Measurements from ENCODE around the gene LMCD1.

The LMCD1 gene

DNA sequence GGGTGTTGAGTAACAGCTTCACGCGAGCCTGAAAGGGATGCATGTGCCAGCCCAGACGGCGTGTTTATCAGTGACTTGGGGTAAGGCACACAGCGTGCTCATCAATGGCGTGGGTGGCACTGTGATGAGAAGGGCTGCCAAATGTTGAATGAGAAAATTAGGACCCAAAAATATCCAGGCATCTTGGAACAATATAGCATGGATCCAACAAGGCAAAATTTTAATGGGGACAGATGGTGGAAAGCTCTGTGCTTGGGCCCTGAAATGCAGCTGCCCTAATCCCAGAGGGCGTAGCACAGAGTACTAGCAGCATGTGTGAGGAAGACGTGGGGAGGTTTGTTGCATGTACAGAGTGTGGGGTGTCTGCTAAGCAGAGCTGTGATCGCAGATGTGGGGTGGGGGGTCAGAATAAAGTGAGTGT, 94.1 kb downstream of the LMCD1 start:
- CTCF ChIA-PET: interaction anchor here (1.2 to 3.1 kb wide), 3 partner anchors 26 to 177 kb away, joined by 6 to 19 read pairs (median 9); no protein-coding TSS in a partner anchor
- H3K4me3 ChIP-seq (ENCODE audit: low read depth, low read length): no peak overlapping the region
- POLR2A ChIA-PET: no interaction called here
- DNase-seq (ENCODE audit: low read depth, low spot score): no peak
- TF ChIP-seq, protein P1, sequence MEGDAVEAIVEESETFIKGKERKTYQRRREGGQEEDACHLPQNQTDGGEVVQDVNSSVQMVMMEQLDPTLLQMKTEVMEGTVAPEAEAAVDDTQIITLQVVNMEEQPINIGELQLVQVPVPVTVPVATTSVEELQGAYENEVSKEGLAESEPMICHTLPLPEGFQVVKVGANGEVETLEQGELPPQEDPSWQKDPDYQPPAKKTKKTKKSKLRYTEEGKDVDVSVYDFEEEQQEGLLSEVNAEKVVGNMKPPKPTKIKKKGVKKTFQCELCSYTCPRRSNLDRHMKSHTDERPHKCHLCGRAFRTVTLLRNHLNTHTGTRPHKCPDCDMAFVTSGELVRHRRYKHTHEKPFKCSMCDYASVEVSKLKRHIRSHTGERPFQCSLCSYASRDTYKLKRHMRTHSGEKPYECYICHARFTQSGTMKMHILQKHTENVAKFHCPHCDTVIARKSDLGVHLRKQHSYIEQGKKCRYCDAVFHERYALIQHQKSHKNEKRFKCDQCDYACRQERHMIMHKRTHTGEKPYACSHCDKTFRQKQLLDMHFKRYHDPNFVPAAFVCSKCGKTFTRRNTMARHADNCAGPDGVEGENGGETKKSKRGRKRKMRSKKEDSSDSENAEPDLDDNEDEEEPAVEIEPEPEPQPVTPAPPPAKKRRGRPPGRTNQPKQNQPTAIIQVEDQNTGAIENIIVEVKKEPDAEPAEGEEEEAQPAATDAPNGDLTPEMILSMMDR (IDR thresholded peaks at IDR 0.05; ENCODE audit: insufficient read depth, low read length, missing control alignments): no peak

DNA sequence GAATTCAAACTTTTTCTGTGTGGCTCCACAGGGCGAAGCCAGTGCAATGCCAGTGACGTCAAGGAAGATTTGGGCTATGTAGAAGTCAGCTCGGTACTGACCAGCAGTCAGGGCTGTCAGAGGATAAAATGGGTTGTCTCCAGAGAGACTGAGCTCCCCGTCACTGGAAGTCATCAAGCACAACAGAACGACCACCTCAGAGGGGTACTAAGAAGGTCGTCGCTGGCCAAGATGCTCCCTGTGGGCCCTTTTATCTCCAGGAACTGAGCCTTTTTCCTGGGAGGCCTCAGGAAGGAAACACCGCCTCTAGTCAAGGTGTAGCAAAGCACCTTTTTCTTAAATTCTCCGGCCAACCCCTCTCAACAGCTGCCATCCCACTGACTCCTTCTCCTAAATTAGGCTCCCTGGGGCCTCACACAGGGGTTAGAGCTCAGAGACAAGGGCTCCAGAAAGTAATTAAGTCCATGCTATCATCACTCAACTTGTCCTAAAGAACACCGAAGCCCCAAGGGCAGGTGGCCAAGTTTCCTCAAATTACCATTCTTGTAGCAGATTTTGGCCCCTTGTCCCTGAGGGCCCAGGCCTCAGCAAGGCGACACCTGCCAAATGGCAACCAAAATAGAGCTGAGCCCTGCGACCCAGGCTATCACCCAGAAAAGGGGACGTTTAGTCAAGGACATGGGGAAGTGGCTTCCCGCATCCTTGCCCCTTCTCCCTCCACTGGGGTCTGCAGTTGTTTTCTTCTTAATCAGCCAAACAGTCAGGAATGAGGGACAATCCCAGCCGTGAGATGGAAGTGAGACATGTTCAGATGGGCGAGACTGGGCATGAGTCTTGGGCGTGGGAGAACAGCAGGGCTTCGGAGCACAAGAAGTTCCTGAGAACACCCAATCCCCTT, 94.9 kb downstream of the LMCD1 start:
- TF ChIP-seq, protein P1 (IDR thresholded peaks at IDR 0.05; ENCODE audit: insufficient read depth, low read length, missing control alignments): no peak
- ChIA-PET POLR2A (no interaction called here), CTCF (interaction anchor here (0.9 to 3.1 kb wide), 5 partner anchors 9 to 179 kb away, joined by 3 to 19 read pairs (median 6); no protein-coding TSS in a partner anchor)
- H3K4me3 ChIP-seq (ENCODE audit: low read depth, low read length): no peak overlapping the region
- no peak for DNase-seq (ENCODE audit: low read depth, low spot score)

DNA sequence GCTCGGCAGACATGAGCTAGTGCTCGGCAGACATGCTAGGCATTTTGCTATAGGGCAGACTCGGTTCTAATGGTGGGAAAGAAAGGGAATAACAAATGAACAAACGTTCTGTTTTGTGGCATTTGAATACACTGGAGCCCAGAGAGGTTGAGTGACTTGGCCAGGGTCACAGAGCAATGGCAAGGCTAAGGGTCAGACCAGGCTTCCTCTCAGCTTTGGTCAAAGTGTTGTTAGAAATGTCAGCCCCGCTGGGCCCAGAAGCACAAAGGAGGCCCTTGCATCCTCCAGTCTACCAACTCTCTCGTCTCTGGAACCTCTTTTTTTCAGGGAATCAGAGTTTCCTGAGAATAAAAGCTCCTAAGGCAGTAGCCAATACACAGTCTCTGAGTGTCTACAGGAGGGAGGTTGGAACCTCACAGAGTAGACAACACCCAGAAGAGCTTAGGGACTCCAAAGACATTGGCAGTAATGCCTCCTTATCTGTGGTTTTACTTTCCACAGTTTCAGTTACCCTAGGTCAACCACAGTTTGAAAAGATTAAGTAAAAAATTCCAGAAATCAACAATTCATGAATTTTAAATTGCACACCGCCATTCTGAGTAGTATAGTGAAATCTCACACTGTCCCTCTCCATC, 95.7 kb downstream of the LMCD1 start:
- DNase-seq (ENCODE audit: low read depth, low spot score): no peak
- POLR2A ChIA-PET: no interaction called here
- no peak overlapping the region for H3K4me3 ChIP-seq (ENCODE audit: low read depth, low read length)
- CTCF ChIA-PET: interaction anchor here (1.2 to 3.1 kb wide), 3 partner anchors 25 to 180 kb away, joined by 3 to 19 read pairs (median 9); no protein-coding TSS in a partner anchor
- TF ChIP-seq, protein P1 (IDR thresholded peaks at IDR 0.05; ENCODE audit: insufficient read depth, low read length, missing control alignments): no peak

DNA sequence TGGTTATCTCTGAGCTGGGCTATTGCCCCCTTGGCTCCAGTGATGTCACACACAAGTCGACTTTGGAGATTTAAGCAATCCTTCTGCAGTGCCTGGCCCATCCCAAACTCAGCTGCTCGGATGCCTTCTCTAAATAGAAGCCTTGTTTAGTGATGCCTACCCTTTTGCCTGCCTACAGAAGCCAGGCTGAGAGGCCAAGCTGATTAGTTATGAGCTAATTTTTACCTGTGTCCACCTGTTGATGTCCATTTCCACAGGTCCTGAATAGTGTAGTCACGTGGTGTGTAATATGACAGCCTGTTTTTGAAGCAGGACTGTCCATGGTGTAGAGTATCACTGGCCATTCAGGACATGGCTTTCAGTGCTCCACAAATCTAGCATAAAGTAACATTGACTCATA, 97.5 kb downstream of the LMCD1 start:
- DNase-seq (ENCODE audit: low read depth, low spot score): no peak
- no peak overlapping the region for H3K4me3 ChIP-seq (ENCODE audit: low read depth, low read length)
- TF ChIP-seq, protein P1 (IDR thresholded peaks at IDR 0.05; ENCODE audit: insufficient read depth, low read length, missing control alignments): no peak
- POLR2A ChIA-PET: no interaction called here
- CTCF ChIA-PET: interaction anchor here (0.6 to 2.0 kb wide), 3 partner anchors 23 to 157 kb away, joined by 3 to 11 read pairs (median 4); no protein-coding TSS in a partner anchor

DNA sequence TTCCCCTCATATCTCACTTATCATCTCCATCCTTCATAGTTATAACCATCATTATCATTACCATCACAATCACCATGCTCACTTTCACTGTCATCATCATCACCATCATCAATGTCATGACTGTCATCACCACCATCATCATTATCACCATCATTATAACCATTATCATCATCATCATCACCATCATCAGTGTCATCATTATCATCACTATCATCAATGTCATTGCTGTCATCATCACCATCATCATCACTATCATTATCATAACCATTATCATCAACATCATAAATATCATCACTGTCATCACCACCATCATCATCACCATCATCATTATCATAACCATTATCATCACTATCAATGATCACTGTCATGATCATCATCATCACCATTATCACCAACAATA, 98.8 kb downstream of the LMCD1 start:
- TF ChIP-seq, protein P1 (IDR thresholded peaks at IDR 0.05; ENCODE audit: insufficient read depth, low read length, missing control alignments): no peak
- H3K4me3 ChIP-seq (ENCODE audit: low read depth, low read length): no peak overlapping the region
- no peak for DNase-seq (ENCODE audit: low read depth, low spot score)
- CTCF ChIA-PET: interaction anchor here (1.2 to 2.0 kb wide), 2 partner anchors 26 to 158 kb away, joined by 3 to 11 read pairs; no protein-coding TSS in a partner anchor
- POLR2A ChIA-PET: no interaction called here

All from AG04449 (cell line).